Thyroid gland (tissue), 4 donors: ENCODE measurements around the gene MAPRE3.

ENCODE experiments used
- CTCF ChIP-seq, 6 experiments: fragments of 200-600 bp in 3 of 6; fragments of 450-650 bp in 3 of 6; sonication (generic) in 3 of 6; IDR thresholded peaks; one replicate each; pipeline ENCODE4 v1.5.1; 2016 to 2019; ENCODE audit warnings: antibody characterized with exemption in 6 of 6, mild to moderate bottlenecking in 2 of 6, inconsistent platforms in 1 of 6, moderate library complexity in 1 of 6
- POLR2A ChIP-seq, 2 donors: fragments of 450-650 bp; IDR thresholded peaks; one replicate each; pipeline ENCODE4 v1.6.1; 2017; ENCODE audit warnings: antibody characterized with exemption in 2 of 2, mild to moderate bottlenecking in 2 of 2, moderate library complexity in 1 of 2

GRCh38 chr2:26993768-26994167 lies 23.3 kb downstream of the MAPRE3 start:
- no peak for TF ChIP-seq CTCF (IDR thresholded peaks at IDR 0.05)
- no peak for TF ChIP-seq POLR2A (IDR thresholded peaks at IDR 0.05)
